ENCODE results near the gene GORASP2.
A peak's percentile ranks its signal among the peaks of the same experiment; 100 is the strongest.

Gene GORASP2

DNA sequence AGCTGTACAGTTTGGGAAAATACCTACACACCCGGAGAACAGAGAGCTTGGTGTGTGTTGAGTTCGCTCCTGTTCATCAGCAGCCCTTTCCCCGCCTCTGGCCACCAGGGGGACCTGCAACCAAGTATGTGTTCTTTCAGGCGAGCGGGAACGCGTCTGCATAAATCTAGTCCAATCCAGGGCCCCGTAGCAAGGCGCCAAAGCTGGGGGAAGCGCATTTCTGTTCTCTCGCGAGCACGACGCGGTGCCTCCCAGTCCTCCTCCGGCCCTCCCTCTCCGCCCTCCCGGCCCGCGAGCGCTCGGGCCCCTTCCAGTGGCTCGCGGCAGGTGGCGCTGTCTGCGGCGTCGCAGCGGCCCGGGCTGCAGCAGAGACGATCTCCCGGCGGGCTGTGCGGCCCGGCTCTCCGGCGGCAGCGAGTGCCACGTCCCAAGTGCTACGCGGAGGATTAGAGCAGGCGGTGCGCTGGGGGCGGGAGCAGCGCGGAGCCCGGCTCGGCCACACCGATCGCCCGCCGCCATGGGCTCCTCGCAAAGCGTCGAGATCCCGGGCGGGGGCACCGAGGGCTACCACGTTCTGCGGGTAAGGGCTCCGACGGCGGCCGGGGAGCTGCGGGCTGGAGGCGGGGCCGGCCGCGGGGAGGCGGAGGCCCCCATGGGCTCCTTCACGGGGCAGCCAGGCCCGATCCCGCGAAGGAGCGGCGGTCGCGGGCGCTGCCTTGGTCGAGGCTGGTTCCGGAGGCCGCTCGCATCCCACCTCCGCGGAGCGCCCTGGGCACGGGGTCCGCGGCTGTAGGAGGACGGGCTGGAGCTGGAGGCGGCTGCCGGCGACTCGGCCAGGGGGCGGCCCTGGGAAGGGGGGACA lies at the start of gene GORASP2:
Gene GORASP2 (plus strand): TSS at position 430 of the 862 bp plus-strand sequence. CDS start 88 bp downstream, at position 518.
- TF ChIP-seq POLR2A (IDR thresholded peaks at IDR 0.05; ENCODE audit: extremely low read depth, insufficient read length) (peak; percentile 83), MYC (IDR thresholded peaks at IDR 0.05; ENCODE audit: low read depth, low read length) (peak; percentile 83)
- TF ChIP-seq, protein P1, sequence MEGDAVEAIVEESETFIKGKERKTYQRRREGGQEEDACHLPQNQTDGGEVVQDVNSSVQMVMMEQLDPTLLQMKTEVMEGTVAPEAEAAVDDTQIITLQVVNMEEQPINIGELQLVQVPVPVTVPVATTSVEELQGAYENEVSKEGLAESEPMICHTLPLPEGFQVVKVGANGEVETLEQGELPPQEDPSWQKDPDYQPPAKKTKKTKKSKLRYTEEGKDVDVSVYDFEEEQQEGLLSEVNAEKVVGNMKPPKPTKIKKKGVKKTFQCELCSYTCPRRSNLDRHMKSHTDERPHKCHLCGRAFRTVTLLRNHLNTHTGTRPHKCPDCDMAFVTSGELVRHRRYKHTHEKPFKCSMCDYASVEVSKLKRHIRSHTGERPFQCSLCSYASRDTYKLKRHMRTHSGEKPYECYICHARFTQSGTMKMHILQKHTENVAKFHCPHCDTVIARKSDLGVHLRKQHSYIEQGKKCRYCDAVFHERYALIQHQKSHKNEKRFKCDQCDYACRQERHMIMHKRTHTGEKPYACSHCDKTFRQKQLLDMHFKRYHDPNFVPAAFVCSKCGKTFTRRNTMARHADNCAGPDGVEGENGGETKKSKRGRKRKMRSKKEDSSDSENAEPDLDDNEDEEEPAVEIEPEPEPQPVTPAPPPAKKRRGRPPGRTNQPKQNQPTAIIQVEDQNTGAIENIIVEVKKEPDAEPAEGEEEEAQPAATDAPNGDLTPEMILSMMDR (IDR thresholded peaks at IDR 0.05; ENCODE audit: low read depth, low read length), result peak; percentile 94
- TF ChIP-seq, protein P2, sequence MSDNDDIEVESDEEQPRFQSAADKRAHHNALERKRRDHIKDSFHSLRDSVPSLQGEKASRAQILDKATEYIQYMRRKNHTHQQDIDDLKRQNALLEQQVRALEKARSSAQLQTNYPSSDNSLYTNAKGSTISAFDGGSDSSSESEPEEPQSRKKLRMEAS (IDR thresholded peaks at IDR 0.05; ENCODE audit: low read depth, low read length), result peak; percentile 76
- peak within 1 kb of the TSS; percentile 95 for H3K4me3 ChIP-seq (ENCODE audit: low read depth, low read length)
- DNase-seq (ENCODE audit: low read depth), result peak; percentile 100

DNA sequence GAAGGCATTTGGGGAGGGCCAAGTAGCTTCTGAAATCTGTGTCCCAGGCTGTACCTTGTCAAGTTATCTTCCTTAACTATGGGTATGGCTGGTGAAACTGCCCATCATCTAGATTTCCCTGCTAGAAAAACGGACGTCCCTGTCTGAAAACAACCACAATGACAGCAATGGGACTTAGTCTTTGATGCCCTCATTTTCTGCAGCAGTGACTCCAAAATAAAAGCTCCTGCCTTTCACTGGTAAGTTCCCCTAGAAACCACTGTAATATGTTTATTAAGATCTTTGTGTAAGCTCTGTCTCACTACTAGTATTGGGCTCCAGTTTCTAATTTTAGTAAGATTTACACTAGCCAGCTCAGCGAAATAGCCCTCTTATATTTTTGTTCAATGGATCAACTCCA lies 47.2 kb upstream of the GORASP2 start:
- DNase-seq (ENCODE audit: low read depth), result no peak
- TF ChIP-seq MYC (IDR thresholded peaks at IDR 0.05; ENCODE audit: low read depth, low read length) (no peak), POLR2A (IDR thresholded peaks at IDR 0.05; ENCODE audit: extremely low read depth, insufficient read length) (no peak)
- TF ChIP-seq, protein P1 (IDR thresholded peaks at IDR 0.05; ENCODE audit: low read depth, low read length), result no peak
- TF ChIP-seq, protein P2 (IDR thresholded peaks at IDR 0.05; ENCODE audit: low read depth, low read length), result no peak
- H3K4me3 ChIP-seq (ENCODE audit: low read depth, low read length), result no peak overlapping the region

DNA sequence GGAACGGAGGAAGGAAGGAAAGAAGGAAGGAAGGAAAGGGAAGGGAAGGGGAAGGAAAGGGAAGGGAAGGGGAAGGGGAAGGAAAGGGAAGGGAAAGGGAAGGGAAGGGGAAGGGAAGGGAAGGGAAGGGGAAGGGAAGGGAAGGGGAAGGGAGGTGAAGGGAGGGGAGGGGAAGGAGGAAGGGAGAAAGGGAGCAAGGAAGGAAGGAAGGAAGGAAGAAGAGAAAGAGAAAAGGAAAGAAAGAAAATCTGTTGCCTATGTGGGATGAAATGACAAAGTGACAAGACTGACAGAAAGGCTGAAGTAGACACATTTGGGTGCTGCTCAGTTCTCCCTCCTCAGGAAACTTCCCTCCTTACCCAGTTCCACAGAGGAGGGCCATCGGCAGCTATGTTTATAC lies 46.3 kb upstream of the GORASP2 start:
- TF ChIP-seq POLR2A (IDR thresholded peaks at IDR 0.05; ENCODE audit: extremely low read depth, insufficient read length), result no peak
- no peak overlapping the region for H3K4me3 ChIP-seq (ENCODE audit: low read depth, low read length)

DNA sequence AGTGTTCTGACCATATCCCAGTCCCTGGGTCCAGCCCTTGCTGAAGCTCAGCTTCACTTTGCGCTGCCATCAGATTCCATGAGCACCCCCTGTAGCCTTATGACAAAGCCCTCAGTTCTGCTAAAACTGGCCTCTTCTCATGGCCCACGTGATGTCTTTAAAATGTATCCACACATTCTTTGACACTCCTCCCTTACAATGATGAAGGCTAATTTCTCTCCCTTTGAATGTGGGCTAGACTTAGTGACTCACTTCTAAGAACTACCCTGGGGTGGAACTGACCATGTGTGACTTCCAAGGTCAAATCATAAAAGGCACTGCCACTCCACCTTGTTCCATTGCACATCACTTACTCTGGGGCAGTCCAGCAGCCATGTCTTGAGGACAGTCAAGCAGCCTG lies 45.4 kb upstream of the GORASP2 start:
- no peak overlapping the region for H3K4me3 ChIP-seq (ENCODE audit: low read depth, low read length)
- no peak for DNase-seq (ENCODE audit: low read depth)
- no peak for TF ChIP-seq MYC (IDR thresholded peaks at IDR 0.05; ENCODE audit: low read depth, low read length)
- no peak for TF ChIP-seq POLR2A (IDR thresholded peaks at IDR 0.05; ENCODE audit: extremely low read depth, insufficient read length)
- TF ChIP-seq, protein P2 (IDR thresholded peaks at IDR 0.05; ENCODE audit: low read depth, low read length), result no peak
- TF ChIP-seq, protein P1 (IDR thresholded peaks at IDR 0.05; ENCODE audit: low read depth, low read length), result no peak

More for the DNA sequence above, 46.3 kb upstream of the GORASP2 start:
- DNase-seq (ENCODE audit: low read depth), result no peak

DNA sequence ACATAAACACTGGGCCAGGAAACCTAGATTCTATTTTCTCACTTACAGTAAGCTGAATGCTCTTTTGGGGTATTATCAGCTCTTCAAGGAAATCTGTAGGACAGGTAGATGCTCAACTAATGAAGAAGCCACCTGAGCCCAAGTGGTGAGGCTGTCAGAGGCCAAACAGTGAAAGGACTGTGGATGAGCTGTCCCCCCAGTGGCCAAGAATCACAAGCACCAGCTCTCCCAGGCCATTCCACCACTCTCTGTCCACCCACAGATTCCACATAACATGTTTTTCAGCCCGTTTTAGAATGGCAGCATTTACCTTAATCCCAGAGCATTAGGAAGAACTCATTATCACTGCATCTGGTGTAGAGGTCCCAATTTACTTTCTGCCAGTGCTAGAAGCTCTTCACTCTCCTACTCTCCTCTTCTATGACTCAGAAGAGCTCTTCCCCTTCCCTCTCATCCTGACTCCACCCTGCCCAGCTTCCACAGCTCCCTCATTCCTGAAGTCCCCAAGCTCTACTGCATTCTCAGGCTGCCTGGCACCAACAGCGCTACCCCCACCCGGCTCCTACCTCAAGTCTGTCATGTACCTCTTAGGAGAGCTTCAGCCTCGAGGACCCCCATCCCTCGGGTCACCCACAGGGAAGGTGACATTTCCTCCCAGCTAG lies 43.8 kb upstream of the GORASP2 start:
- H3K4me3 ChIP-seq (ENCODE audit: low read depth, low read length), result no peak overlapping the region
- TF ChIP-seq MYC (IDR thresholded peaks at IDR 0.05; ENCODE audit: low read depth, low read length) (no peak), POLR2A (IDR thresholded peaks at IDR 0.05; ENCODE audit: extremely low read depth, insufficient read length) (no peak)
- TF ChIP-seq, protein P1 (IDR thresholded peaks at IDR 0.05; ENCODE audit: low read depth, low read length), result no peak
- TF ChIP-seq, protein P2 (IDR thresholded peaks at IDR 0.05; ENCODE audit: low read depth, low read length), result no peak
- no peak for DNase-seq (ENCODE audit: low read depth)

DNA sequence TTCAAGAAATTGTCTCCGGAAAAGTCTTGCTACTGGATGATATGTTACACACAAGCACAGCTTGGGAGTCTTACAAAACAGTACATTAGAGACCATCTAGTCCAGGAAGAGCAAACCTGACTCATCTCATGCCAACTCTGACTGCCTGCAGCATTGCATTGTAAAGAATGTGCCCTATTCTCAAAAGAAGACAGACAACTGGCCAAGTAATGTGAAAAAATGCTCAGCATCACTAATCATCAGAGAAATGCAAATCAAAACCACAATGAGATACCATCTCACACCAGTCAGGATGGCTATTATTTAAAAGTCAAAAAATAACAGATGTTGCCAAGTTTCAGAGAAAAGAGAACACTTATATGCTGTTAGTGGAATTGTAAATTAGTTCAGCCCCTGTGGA lies 42.7 kb upstream of the GORASP2 start:
- DNase-seq (ENCODE audit: low read depth), result no peak
- H3K4me3 ChIP-seq (ENCODE audit: low read depth, low read length), result no peak overlapping the region
- TF ChIP-seq MYC (IDR thresholded peaks at IDR 0.05; ENCODE audit: low read depth, low read length) (no peak), POLR2A (IDR thresholded peaks at IDR 0.05; ENCODE audit: extremely low read depth, insufficient read length) (no peak)
- TF ChIP-seq, protein P2 (IDR thresholded peaks at IDR 0.05; ENCODE audit: low read depth, low read length), result no peak
- TF ChIP-seq, protein P1 (IDR thresholded peaks at IDR 0.05; ENCODE audit: low read depth, low read length), result no peak
